ENCODE results near the gene CACTIN.

Gene CACTIN

DNA sequence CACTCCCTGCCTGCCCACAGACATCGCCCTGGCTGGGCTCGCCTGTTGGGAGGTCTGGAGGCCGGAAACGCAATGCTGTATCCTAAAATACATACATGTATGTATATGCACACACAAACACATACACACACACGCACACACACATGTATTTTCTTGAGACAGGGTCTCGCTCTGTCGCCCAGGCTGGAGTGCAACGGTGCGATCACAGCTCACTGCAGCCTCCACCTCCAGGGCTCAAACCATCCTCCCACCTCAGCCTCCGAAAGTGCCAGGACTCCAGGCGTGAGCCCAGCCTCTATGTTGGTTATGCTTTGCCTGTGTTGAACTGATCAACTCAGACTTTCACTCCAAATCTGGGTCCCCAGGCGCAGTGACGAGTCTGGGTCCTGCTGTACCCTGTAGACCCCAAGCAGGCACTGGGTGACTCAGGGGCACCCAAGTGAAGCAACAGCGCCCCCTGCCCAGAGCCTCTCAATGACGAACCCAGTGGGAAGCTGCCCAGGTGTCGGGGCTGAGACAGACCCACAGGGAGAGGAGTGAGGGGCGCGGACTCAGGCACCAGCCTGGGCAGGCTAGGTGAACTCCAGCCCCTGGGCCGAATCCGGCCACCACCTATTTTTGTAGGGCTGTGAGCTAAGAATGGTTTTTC lies 27.4 kb upstream of the CACTIN start:
- H3K4me1 ChIP-seq = no peaks in the 10 kb centered on the region

DNA sequence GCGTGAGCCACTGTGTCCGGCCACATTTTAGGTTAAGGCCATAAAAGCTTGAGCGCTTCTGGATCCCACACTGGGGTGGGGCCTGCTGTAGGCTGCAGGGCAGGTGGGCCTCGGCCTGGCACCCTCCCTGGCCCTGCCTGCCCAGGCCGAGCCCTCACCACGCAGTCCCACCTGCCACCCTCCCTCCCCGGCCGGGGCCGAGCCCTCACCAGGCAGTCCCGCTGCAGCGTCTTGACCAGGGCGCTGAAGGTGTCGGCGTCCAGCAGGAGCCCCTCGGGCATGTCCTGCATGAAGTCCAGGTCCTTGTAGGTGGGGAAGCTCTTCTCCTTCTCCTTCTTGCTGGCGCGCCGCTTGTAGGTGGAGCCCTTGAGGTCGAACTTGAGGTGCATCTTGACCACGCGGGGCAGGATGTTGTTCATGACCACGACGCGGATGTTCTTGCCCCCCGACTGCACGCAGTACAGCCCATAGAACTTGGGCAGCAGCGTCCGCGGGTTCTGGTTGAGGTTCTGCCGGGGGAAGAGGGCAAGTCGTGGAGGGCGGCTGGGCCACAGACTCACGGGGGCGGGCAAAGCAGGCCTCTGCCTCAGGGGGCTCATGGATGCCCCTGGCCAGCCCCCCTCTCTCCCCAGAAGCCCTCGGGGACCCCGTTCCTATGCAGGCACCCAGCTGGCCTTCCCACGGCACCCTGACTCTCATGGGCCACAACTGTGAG lies 26.6 kb upstream of the CACTIN start:
- TF ChIP-seq, protein P1, sequence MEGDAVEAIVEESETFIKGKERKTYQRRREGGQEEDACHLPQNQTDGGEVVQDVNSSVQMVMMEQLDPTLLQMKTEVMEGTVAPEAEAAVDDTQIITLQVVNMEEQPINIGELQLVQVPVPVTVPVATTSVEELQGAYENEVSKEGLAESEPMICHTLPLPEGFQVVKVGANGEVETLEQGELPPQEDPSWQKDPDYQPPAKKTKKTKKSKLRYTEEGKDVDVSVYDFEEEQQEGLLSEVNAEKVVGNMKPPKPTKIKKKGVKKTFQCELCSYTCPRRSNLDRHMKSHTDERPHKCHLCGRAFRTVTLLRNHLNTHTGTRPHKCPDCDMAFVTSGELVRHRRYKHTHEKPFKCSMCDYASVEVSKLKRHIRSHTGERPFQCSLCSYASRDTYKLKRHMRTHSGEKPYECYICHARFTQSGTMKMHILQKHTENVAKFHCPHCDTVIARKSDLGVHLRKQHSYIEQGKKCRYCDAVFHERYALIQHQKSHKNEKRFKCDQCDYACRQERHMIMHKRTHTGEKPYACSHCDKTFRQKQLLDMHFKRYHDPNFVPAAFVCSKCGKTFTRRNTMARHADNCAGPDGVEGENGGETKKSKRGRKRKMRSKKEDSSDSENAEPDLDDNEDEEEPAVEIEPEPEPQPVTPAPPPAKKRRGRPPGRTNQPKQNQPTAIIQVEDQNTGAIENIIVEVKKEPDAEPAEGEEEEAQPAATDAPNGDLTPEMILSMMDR (IDR thresholded peaks at IDR 0.05) = no peak
- no peak overlapping the region for H3K27ac ChIP-seq
- H3K9ac ChIP-seq = no peak overlapping the region
- H3K36me3 ChIP-seq (ENCODE audit: control insufficient read depth, insufficient read depth, low read length) = no peaks in the 10 kb centered on the region
- H3K9me3 ChIP-seq (ENCODE audit: control insufficient read depth, low read length) = no peaks in the 10 kb centered on the region
- H3K4me1 ChIP-seq = no peaks in the 10 kb centered on the region
- no peak overlapping the region for H2AFZ ChIP-seq
- H3K79me2 ChIP-seq = peaks cover 2% of the 10 kb centered on the region
- no peak overlapping the region for H3K4me2 ChIP-seq (ENCODE audit: low read length)
- no peak overlapping the region for H3K4me3 ChIP-seq (ENCODE audit: low read depth, low read length)
- H3K27me3 ChIP-seq (ENCODE audit: control insufficient read depth, insufficient read depth, low read length) = no peaks in the 10 kb centered on the region

More for the DNA sequence above, 27.4 kb upstream of the CACTIN start:
- Histone ChIP-seq H3K27me3 (ENCODE audit: control insufficient read depth, insufficient read depth, low read length) (no peaks in the 10 kb centered on the region), H3K4me3 (ENCODE audit: low read depth, low read length) (no peak overlapping the region), H2AFZ (no peak overlapping the region), H3K27ac (no peak overlapping the region), H3K9me3 (ENCODE audit: control insufficient read depth, low read length) (no peaks in the 10 kb centered on the region), H3K9ac (no peak overlapping the region), H3K36me3 (ENCODE audit: control insufficient read depth, insufficient read depth, low read length) (no peaks in the 10 kb centered on the region), H3K79me2 (peaks cover 2% of the 10 kb centered on the region), H3K4me2 (ENCODE audit: low read length) (no peak overlapping the region)
- TF ChIP-seq, protein P1 (IDR thresholded peaks at IDR 0.05) = no peak

DNA sequence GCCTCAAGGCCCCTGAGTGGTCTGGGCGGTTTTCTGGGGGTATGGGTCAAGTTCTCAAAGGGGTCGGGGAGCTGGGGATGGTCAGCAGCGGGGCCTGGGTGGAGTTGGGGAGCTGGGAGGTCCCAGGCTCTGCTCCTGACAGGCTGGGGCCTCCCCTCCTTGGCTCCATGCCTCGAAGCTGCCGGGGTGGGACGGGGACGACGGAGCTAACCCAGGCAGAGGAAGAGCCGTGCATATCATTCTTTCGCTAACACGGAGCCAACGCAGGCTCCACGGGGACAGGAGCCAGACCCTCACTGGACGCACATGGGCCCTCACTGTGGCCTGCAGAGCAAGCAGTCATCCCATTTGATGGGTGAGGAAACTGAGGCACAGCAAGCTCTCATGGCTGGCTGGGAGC lies 25.8 kb upstream of the CACTIN start:
- H3K27me3 ChIP-seq (ENCODE audit: control insufficient read depth, insufficient read depth, low read length) = no peaks in the 10 kb centered on the region
- H3K4me3 ChIP-seq (ENCODE audit: low read depth, low read length) = no peak overlapping the region
- no peaks in the 10 kb centered on the region for H3K36me3 ChIP-seq (ENCODE audit: control insufficient read depth, insufficient read depth, low read length)
- peaks cover 2% of the 10 kb centered on the region for H3K79me2 ChIP-seq
- H3K4me1 ChIP-seq = no peaks in the 10 kb centered on the region
- no peaks in the 10 kb centered on the region for H3K9me3 ChIP-seq (ENCODE audit: control insufficient read depth, low read length)
- H3K9ac ChIP-seq = no peak overlapping the region
- H3K27ac ChIP-seq = no peak overlapping the region
- H3K4me2 ChIP-seq (ENCODE audit: low read length) = no peak overlapping the region
- H2AFZ ChIP-seq = no peak overlapping the region
- TF ChIP-seq, protein P1 (IDR thresholded peaks at IDR 0.05) = no peak

DNA sequence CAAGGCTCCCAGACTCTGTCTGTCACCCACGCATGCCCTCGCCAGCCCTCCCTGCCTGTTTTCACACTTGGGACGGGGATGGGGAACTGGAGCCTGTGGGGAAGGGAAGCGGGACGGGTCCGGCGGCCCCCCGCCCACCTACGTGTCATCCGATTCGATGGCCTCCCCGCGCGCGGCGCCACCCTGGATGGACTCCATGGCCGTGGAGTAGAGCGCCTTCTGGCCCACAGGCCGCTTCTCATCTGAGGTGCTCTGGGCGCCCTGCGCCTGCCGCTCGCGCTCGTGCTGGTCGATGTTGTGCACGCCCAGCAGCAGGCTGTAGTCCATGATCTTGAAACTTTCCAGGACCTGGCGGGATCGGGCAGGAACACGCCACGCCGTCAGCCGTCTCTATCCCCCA lies 25.1 kb upstream of the CACTIN start:
- peaks cover 2% of the 10 kb centered on the region for H3K79me2 ChIP-seq
- H3K36me3 ChIP-seq (ENCODE audit: control insufficient read depth, insufficient read depth, low read length) = no peaks in the 10 kb centered on the region
- no peak overlapping the region for H3K9ac ChIP-seq
- no peak overlapping the region for H3K4me3 ChIP-seq (ENCODE audit: low read depth, low read length)
- H3K27ac ChIP-seq = no peak overlapping the region
- no peak overlapping the region for H3K4me2 ChIP-seq (ENCODE audit: low read length)
- H3K27me3 ChIP-seq (ENCODE audit: control insufficient read depth, insufficient read depth, low read length) = no peaks in the 10 kb centered on the region
- TF ChIP-seq, protein P1 (IDR thresholded peaks at IDR 0.05) = no peak
- no peaks in the 10 kb centered on the region for H3K4me1 ChIP-seq
- H3K9me3 ChIP-seq (ENCODE audit: control insufficient read depth, low read length) = no peaks in the 10 kb centered on the region
- no peak overlapping the region for H2AFZ ChIP-seq

Measured in parathyroid adenoma (tissue), 2 donors.